GM19463 (cell line): Measurements from ENCODE around the gene CFAP65.

ENCODE experiments used
- ATAC-seq: cut with Tn5 transposase; IDR thresholded peaks from one replicate; pipeline ENCODE4 v1.9.1; 2021; ENCODE audit warnings: mild to moderate bottlenecking, moderate library complexity; ENCODE audit not compliant: unreplicated experiment

CFAP65 gene

GRCh38 chr2:218993345-218994315 is 47.7 kb downstream of the CFAP65 start, which contains the start of gene CRYBA2:
Gene CRYBA2 (minus strand): TSS chr2:218993422. CDS start chr2:218993176, 246 bp downstream.
- no peak for ATAC-seq

GRCh38 chr2:218992703-218993344 is 48.5 kb downstream of the CFAP65 start:
- no peak for ATAC-seq

GRCh38 chr2:218992196-218992595 is 49.1 kb downstream of the CFAP65 start:
- ATAC-seq = no peak

GRCh38 chr2:218991674-218992168 is 49.6 kb downstream of the CFAP65 start:
- no peak for ATAC-seq

GRCh38 chr2:218990612-218991011 is 50.7 kb downstream of the CFAP65 start:
- no peak for ATAC-seq

GRCh38 chr2:218990052-218990451 is 51.3 kb downstream of the CFAP65 start:
- ATAC-seq = no peak

GRCh38 chr2:218988650-218989049 is 52.7 kb downstream of the CFAP65 start:
- no peak for ATAC-seq

GRCh38 chr2:218988164-218988563 is 53.2 kb downstream of the CFAP65 start:
- ATAC-seq = no peak

GRCh38 chr2:218986148-218986761 is 55.1 kb downstream of the CFAP65 start:
- ATAC-seq = no peak

GRCh38 chr2:218985325-218986091 is 55.8 kb downstream of the CFAP65 start:
- ATAC-seq = no peak

GRCh38 chr2:218985021-218985324 is 56.3 kb downstream of the CFAP65 start, which contains the start of gene FEV:
Gene FEV (minus strand): TSS chr2:218985184. CDS start chr2:218985075, 109 bp downstream.
- ATAC-seq = no peak

- ATAC-seq = no peak
These were observed 56.9 kb downstream of the CFAP65 start for GRCh38 chr2:218984239-218985020.

- no peak for ATAC-seq
These were observed 57.4 kb downstream of the CFAP65 start for GRCh38 chr2:218983934-218984238.

GRCh38 chr2:218983263-218983933 is 57.9 kb downstream of the CFAP65 start:
- no peak for ATAC-seq

- no peak for ATAC-seq
These were observed 58.6 kb downstream of the CFAP65 start for GRCh38 chr2:218982586-218983262.

GRCh38 chr2:218981881-218982585 is 59.3 kb downstream of the CFAP65 start:
- ATAC-seq = no peak

GRCh38 chr2:218981390-218981880 is 59.9 kb downstream of the CFAP65 start:
- ATAC-seq = no peak

- ATAC-seq = no peak
These were observed 60.5 kb downstream of the CFAP65 start for GRCh38 chr2:218980735-218981389.
